ENCODE results near the gene TELO2. TPM values are rescaled to one million over a fixed set of nuclear protein-coding genes. Genes with fewer than 3 reads are reported as not detected.

Gene TELO2
- total RNA-seq, 1 donor from 2014 or later, result 11.7 TPM

DNA sequence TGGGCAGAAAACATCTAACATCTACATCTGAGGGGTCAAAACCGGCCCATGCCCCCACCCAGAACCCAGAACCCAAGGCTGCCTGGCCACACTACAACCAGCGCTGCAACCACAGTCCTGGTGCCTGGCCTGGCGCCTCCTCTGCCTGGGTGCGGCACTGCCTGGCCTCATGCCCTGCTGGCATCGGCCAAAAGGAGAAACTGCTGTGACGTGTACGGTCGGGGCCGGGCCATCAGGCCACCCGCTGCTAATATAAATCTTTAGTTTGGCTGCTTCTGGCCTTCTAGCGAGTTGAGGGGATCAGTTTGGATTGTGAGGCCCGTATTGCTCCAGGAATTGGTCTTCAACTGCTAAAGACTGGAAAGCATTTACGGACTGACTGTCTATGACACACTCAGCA is 63.1 kb downstream of the TELO2 start:
- DNase-seq, result no peak

DNA sequence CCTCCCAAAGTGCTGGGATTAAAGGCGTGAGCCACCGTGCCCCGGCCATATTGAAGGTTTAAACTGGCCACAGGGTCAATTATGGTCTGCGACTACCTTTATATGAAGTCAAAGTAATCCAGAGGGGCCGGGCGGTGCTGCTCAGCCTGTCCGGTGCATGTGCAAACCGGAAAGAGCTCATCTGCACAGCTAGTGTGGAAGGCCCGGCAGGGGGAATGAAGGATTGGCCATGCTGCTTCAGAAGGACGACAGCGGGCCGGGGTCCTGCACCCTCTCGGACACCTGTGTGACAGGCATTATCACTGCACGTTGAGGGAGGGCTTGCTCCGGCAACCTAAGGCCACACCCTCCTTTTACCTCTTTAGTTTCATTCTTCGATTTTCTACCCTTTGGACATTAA is 63.9 kb downstream of the TELO2 start:
- no peak for DNase-seq

GRCh38 chr16:1557576-1557975 is 64.4 kb downstream of the TELO2 start:
- DNase-seq, result peak; percentile 23

GRCh38 chr16:1559446-1559975 is 66.4 kb downstream of the TELO2 start:
- DNase-seq, result no peak

Other genes starting within 250 kb of the TELO2 start
- not detected for gene TPSD1, start 237.3 kb upstream of the TELO2 start, total RNA-seq
- gene UBE2I, start 183.7 kb upstream of the TELO2 start, total RNA-seq, result 42.7 TPM
- gene BAIAP3, start 159.7 kb upstream of the TELO2 start, total RNA-seq, result 5.8 TPM
- gene TSR3, start 141.5 kb upstream of the TELO2 start, total RNA-seq, result 36.8 TPM
- gene GNPTG, start 141.4 kb upstream of the TELO2 start, total RNA-seq, result 15.0 TPM
- 10.1 TPM for gene UNKL, start 78.7 kb upstream of the TELO2 start, total RNA-seq
- 11.2 TPM for gene UQCC4, start 72.6 kb upstream of the TELO2 start, total RNA-seq
- gene PERCC1, start 62.3 kb upstream of the TELO2 start, total RNA-seq, result not detected
- gene CCDC154, start 48.8 kb upstream of the TELO2 start, total RNA-seq, result 0.16 TPM
- gene CLCN7, start 18.3 kb upstream of the TELO2 start, total RNA-seq, result 29.2 TPM
- not detected for gene PTX4, start 4.4 kb upstream of the TELO2 start, total RNA-seq
- 2.5 TPM for gene TMEM204, start 40.3 kb downstream of the TELO2 start, total RNA-seq
- gene IFT140, start 118.7 kb downstream of the TELO2 start, total RNA-seq, result 51.0 TPM
- 8.0 TPM for gene CRAMP1, start 119.0 kb downstream of the TELO2 start, total RNA-seq
- 28.5 TPM for gene JPT2, start 184.9 kb downstream of the TELO2 start, total RNA-seq
- 84.5 TPM for gene MAPK8IP3, start 212.8 kb downstream of the TELO2 start, total RNA-seq